H9 (cell line): ENCODE results near the gene TDO2. TPM values are rescaled to one million over a fixed set of nuclear protein-coding genes. Genes with fewer than 3 reads are reported as not detected.

Source experiments
- DNase-seq: peaks from one replicate; pipeline ENCODE4 v3.0.0-alpha.2; 2017
- H2AFZ ChIP-seq: one replicate; pipeline ENCODE4 v1.6.1; 2013; ENCODE audit warnings: mild to moderate bottlenecking, low read length, control low read depth, moderate library complexity
- H2AK5ac ChIP-seq: 2 replicates; pipeline ENCODE4 v1.6.1; 2013; ENCODE audit warnings: low read length, control low read depth, mixed read lengths; ENCODE audit not compliant: insufficient read length
- H2BK120ac ChIP-seq: one replicate; pipeline ENCODE4 v1.6.1; 2013; ENCODE audit warnings: low read depth, mild to moderate bottlenecking, low read length, control low read depth, inconsistent platforms; ENCODE audit not compliant: poor library complexity, severe bottlenecking
- H2BK12ac ChIP-seq: 2 replicates; pipeline ENCODE4 v1.6.1; 2013; ENCODE audit warnings: low read length, control low read depth, mixed read lengths, low read depth; ENCODE audit not compliant: insufficient read length
- H2BK15ac ChIP-seq: 2 replicates; pipeline ENCODE4 v1.6.1; 2013; ENCODE audit warnings: low read depth, low read length, control low read depth
- H2BK20ac ChIP-seq: one replicate; pipeline ENCODE4 v1.6.1; 2013; ENCODE audit warnings: low read depth, mild to moderate bottlenecking, low read length, control low read depth, inconsistent platforms; ENCODE audit not compliant: poor library complexity, severe bottlenecking
- H2BK5ac ChIP-seq: 2 replicates; pipeline ENCODE4 v1.6.1; 2013; ENCODE audit warnings: low read length, control low read depth, mixed read lengths; ENCODE audit not compliant: insufficient read length
- H3K14ac ChIP-seq: 2 replicates; pipeline ENCODE4 v1.6.1; 2013; ENCODE audit warnings: low read length, control low read depth; ENCODE audit not compliant: insufficient read depth
- H3K18ac ChIP-seq: 2 replicates; pipeline ENCODE4 v1.6.1; 2013; ENCODE audit warnings: low read depth, mild to moderate bottlenecking, mixed read lengths, low read length, control low read depth; ENCODE audit not compliant: insufficient read length
- H3K23ac ChIP-seq: 2 replicates; pipeline ENCODE4 v1.6.1; 2013; ENCODE audit warnings: low read length, control low read depth, mixed read lengths, low read depth; ENCODE audit not compliant: insufficient read length
- H3K23me2 ChIP-seq: 2 replicates; pipeline ENCODE4 v1.6.1; 2013; ENCODE audit warnings: low read depth, mild to moderate bottlenecking, mixed read lengths, low read length, control low read depth; ENCODE audit not compliant: insufficient read length, poor library complexity, severe bottlenecking
- H3K27ac ChIP-seq: 2 replicates; pipeline ENCODE4 v1.5.1; 2013; ENCODE audit warnings: low read length, control low read depth, mixed read lengths, low read depth; ENCODE audit not compliant: insufficient read length
- H3K27me3 ChIP-seq: 2 replicates; pipeline ENCODE4 v1.6.1; 2013; ENCODE audit warnings: low read length, control low read depth, inconsistent platforms; ENCODE audit not compliant: insufficient read depth
- H3K4ac ChIP-seq: 2 replicates; pipeline ENCODE4 v1.6.1; 2013; ENCODE audit warnings: low read depth, mild to moderate bottlenecking, control low read depth, inconsistent platforms, low read length, moderate library complexity
- H3K4me1 ChIP-seq: 2 replicates; pipeline ENCODE4 v1.6.1; 2013; ENCODE audit warnings: low read length, control low read depth, inconsistent platforms; ENCODE audit not compliant: insufficient read depth
- H3K4me2 ChIP-seq: 2 replicates; pipeline ENCODE4 v1.6.1; 2013; ENCODE audit warnings: low read length, control low read depth, mixed read lengths; ENCODE audit not compliant: insufficient read length, insufficient read depth
- H3K56ac ChIP-seq: 2 replicates; pipeline ENCODE4 v1.6.1; 2013; ENCODE audit warnings: low read depth, mild to moderate bottlenecking, mixed read lengths, low read length, control low read depth; ENCODE audit not compliant: insufficient read length
- H3K79me1 ChIP-seq: 2 replicates; pipeline ENCODE4 v1.6.1; 2013; ENCODE audit warnings: low read depth, mild to moderate bottlenecking, moderate library complexity, low read length, control low read depth, inconsistent platforms; ENCODE audit not compliant: insufficient read depth, poor library complexity, severe bottlenecking
- H3K79me2 ChIP-seq: 2 replicates; pipeline ENCODE4 v1.6.1; 2013; ENCODE audit warnings: low read length, control low read depth, inconsistent platforms; ENCODE audit not compliant: insufficient read depth
- H3K9ac ChIP-seq: 2 replicates; pipeline ENCODE4 v1.6.1; 2013; ENCODE audit warnings: low read length, control low read depth, mixed read lengths; ENCODE audit not compliant: insufficient read length; ENCODE audit errors: extremely low read depth
- H3K9me3 ChIP-seq: one replicate; pipeline ENCODE4 v1.6.1; 2013; ENCODE audit warnings: low read depth, low read length, inconsistent platforms; ENCODE audit not compliant: control insufficient read depth
- H3T11ph ChIP-seq: one replicate; pipeline ENCODE4 v1.6.1; 2013; ENCODE audit warnings: mild to moderate bottlenecking, low read length, control low read depth, inconsistent platforms
- H4K20me1 ChIP-seq: one replicate; pipeline ENCODE4 v1.6.1; 2013; ENCODE audit not compliant: control insufficient read depth, insufficient read length, insufficient read depth
- H4K5ac ChIP-seq: 2 replicates; pipeline ENCODE4 v1.6.1; 2013; ENCODE audit warnings: low read depth, mild to moderate bottlenecking, mixed read lengths, low read length, control low read depth; ENCODE audit not compliant: insufficient read length
- H4K8ac ChIP-seq: replicated peaks from 2 replicates; pipeline ENCODE4 v1.6.1; 2013; ENCODE audit warnings: low read length, control low read depth, mixed read lengths, low read depth; ENCODE audit not compliant: insufficient read length
- H4K91ac ChIP-seq: 2 replicates; pipeline ENCODE4 v1.6.1; 2013; ENCODE audit warnings: low read depth, mild to moderate bottlenecking, moderate library complexity, mixed read lengths, low read length, control low read depth; ENCODE audit not compliant: insufficient read length
- H3K27ac Mint-ChIP-seq, 3 experiments: 2 replicates in 2 of 3; 3 replicates in 1 of 3; pipeline ENCODE4 v1.8.0; 2020 to 2021; ENCODE audit warnings: mixed read lengths in 3 of 3, mild to moderate bottlenecking in 1 of 3, moderate library complexity in 1 of 3
- H3K27me3 Mint-ChIP-seq: 2 replicates; pipeline ENCODE4 v1.8.0; 2021; ENCODE audit warnings: low read depth, mild to moderate bottlenecking, moderate library complexity, mixed read lengths
- H3K36me3 Mint-ChIP-seq, 3 experiments: 2 replicates in 2 of 3; 3 replicates in 1 of 3; pipeline ENCODE4 v1.8.0; 2020 to 2021; ENCODE audit warnings: low read depth in 3 of 3, mixed read lengths in 3 of 3; ENCODE audit not compliant: insufficient read depth in 1 of 3
- H3K4me1 Mint-ChIP-seq, 2 experiments: 2 replicates each; pipeline ENCODE4 v1.8.0; 2020; ENCODE audit warnings: mixed read lengths in 2 of 2
- H3K4me3 Mint-ChIP-seq, 2 experiments: 2 replicates in 1 of 2; 3 replicates in 1 of 2; pipeline ENCODE4 v1.8.0; 2020 to 2021; ENCODE audit warnings: mild to moderate bottlenecking in 2 of 2, mixed read lengths in 2 of 2, moderate library complexity in 1 of 2
- H3K9me3 Mint-ChIP-seq, 2 experiments: 2 replicates in 1 of 2; 3 replicates in 1 of 2; pipeline ENCODE4 v1.8.0; 2020; ENCODE audit warnings: mild to moderate bottlenecking in 2 of 2, mixed read lengths in 2 of 2, moderate library complexity in 1 of 2
- WGBS: extraction: QIAGEN DNeasy Blood & Tissue Kit; methylation state at CpG from one replicate; pipeline ENCODE4 v1.1.7; 2013; ENCODE audit warnings: missing lambda C conversion rate, low lambda C conversion rate, mixed read lengths; ENCODE audit not compliant: insufficient read length; ENCODE audit errors: extremely low coverage; 5-methylcytosine and 5-hydroxymethylcytosine counted together
- total RNA-seq: library from RNA; stranded (reverse); gene quantifications from 2 replicates; pipeline ENCODE4 v1.2.1, GENCODE V29; 2021
- TF ChIP-seq, protein P1 (sequence below): fragments of 200-600 bp; sonication (generic); conservative IDR thresholded peaks from 3 replicates; pipeline ENCODE4 v1.8.0; 2021; ENCODE audit warnings: antibody characterized with exemption, mild to moderate bottlenecking

TDO2 gene
- total RNA-seq, 1 experiment from 2014 or later: not detected

DNA sequence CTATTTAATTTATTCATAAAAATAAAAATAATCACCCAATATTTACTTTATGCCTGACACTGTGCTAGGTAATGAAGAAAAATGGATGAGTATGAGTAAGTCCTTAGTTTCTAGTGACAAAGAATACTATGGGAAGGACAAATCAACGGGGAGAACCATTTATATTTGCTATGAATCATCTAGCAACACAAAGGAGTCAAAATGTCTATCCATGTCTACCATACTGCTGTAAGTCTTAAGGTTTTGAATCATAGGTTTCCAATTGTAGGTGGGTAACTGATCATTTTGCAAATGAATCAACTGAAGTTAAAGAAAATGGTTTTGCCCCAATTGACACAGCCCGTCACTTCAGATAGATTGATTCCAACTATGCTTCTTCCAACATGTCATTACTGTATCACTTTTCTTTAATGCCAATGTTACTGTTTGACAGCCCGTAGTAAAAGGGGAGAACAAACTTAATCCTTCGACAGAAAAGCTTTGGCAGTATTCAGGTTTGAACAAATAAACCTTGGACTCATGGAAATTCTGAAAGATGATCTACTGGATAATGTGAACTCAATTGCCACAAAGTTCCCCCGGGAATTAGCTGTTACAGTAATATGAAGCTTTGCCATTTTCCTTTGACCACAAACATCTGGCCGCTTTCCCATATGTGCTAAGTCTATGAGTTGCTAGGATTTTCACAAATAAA, 3.2 kb downstream of the TDO2 start:
- no peak overlapping the region for H3K27ac Mint-ChIP-seq
- TF ChIP-seq, protein P1, sequence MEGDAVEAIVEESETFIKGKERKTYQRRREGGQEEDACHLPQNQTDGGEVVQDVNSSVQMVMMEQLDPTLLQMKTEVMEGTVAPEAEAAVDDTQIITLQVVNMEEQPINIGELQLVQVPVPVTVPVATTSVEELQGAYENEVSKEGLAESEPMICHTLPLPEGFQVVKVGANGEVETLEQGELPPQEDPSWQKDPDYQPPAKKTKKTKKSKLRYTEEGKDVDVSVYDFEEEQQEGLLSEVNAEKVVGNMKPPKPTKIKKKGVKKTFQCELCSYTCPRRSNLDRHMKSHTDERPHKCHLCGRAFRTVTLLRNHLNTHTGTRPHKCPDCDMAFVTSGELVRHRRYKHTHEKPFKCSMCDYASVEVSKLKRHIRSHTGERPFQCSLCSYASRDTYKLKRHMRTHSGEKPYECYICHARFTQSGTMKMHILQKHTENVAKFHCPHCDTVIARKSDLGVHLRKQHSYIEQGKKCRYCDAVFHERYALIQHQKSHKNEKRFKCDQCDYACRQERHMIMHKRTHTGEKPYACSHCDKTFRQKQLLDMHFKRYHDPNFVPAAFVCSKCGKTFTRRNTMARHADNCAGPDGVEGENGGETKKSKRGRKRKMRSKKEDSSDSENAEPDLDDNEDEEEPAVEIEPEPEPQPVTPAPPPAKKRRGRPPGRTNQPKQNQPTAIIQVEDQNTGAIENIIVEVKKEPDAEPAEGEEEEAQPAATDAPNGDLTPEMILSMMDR: no peak
- Histone ChIP-seq H2AFZ (no peak overlapping the region), H2BK20ac (no peak overlapping the region), H3K18ac (no peak overlapping the region), H3K23ac (no peak overlapping the region), H3K79me1 (no peaks in the 10 kb centered on the region), H3K27ac (no peak overlapping the region), H3K4me2 (no peak overlapping the region), H2AK5ac (no peak overlapping the region), H3K4me1 (no peaks in the 10 kb centered on the region), H3K27me3 (no peaks in the 10 kb centered on the region), H4K8ac (no peak overlapping the region), H3T11ph (no peak overlapping the region), H3K4ac (no peak overlapping the region), H2BK12ac (no peak overlapping the region), H3K14ac (no peak overlapping the region), H2BK5ac (no peak overlapping the region), H3K79me2 (no peaks in the 10 kb centered on the region), H4K5ac (no peak overlapping the region), H3K23me2 (no peaks in the 10 kb centered on the region), H4K20me1 (no peaks in the 10 kb centered on the region), H2BK120ac (no peak overlapping the region), H3K56ac (no peak overlapping the region), H3K9me3 (no peaks in the 10 kb centered on the region), H2BK15ac (no peak overlapping the region), H3K9ac (no peak overlapping the region), H4K91ac (no peak overlapping the region)
- H3K9me3 Mint-ChIP-seq: no peaks in the 10 kb centered on the region
- H3K27me3 Mint-ChIP-seq: no peaks in the 10 kb centered on the region
- H3K4me3 Mint-ChIP-seq: no peak overlapping the region
- no peaks in the 10 kb centered on the region for H3K36me3 Mint-ChIP-seq
- DNase-seq: no peak
- no CpG with 5 or more reads among the region's 6 CpGs for WGBS
- H3K4me1 Mint-ChIP-seq: peaks cover 5 to 11% of the 10 kb centered on the region in 2 experiments; a peak in 3 of 4 replicates
